Activated B cell treated with CpG ODN at 0.5 μM for 24 hours (primary cell): ENCODE data around the gene NPDC1. TPM values are rescaled to one million over a fixed set of nuclear protein-coding genes. Genes with fewer than 3 reads are reported as not detected.
"Not testable (repeated sequence)": the region's sequence is repeated elsewhere in the genome, so short reads cannot be mapped to it uniquely, and the experiment has no call there.

Source experiments
- ATAC-seq: fragments of 200-7000 bp; cut with Tn5 transposase; one replicate; pipeline ENCODE4 v1.10.0; 2021; ENCODE audit warnings: low read depth, mild to moderate bottlenecking, moderate library complexity
- CTCF ChIA-PET: fragments of 350-600 bp; sonication (Branson Sonifier 250); formaldehyde crosslinking; loops from one replicate; lab custom pipeline; 2021; ENCODE audit warnings: antibody characterized with exemption; lab: Charles Lee
- POLR2A ChIA-PET: fragments of 350-600 bp; sonication (Branson Sonifier 250); formaldehyde crosslinking; loops from one replicate; lab custom pipeline; 2021; ENCODE audit warnings: antibody characterized with exemption; lab: Charles Lee
- DNase-seq: peaks from one replicate; pipeline ENCODE4 v3.0.0; 2022
- H3K27ac Mint-ChIP-seq: one replicate; pipeline ENCODE4 v1.8.0; 2020; ENCODE audit warnings: mixed read lengths
- H3K27me3 Mint-ChIP-seq: one replicate; pipeline ENCODE4 v1.8.0; 2021; ENCODE audit warnings: mixed read lengths
- H3K36me3 Mint-ChIP-seq: one replicate; pipeline ENCODE4 v1.8.0; 2021; ENCODE audit warnings: low read depth, mixed read lengths
- H3K4me1 Mint-ChIP-seq: one replicate; pipeline ENCODE4 v1.8.0; 2021; ENCODE audit warnings: mixed read lengths
- H3K4me3 Mint-ChIP-seq: one replicate; pipeline ENCODE4 v1.8.0; 2020; ENCODE audit warnings: mild to moderate bottlenecking, mixed read lengths
- H3K9me3 Mint-ChIP-seq: one replicate; pipeline ENCODE4 v1.8.0; 2020; ENCODE audit warnings: mixed read lengths
- CTCF ChIP-seq: fragments of 200-600 bp; IDR thresholded peaks from one replicate; pipeline ENCODE4 v1.8.0; 2022; ENCODE audit warnings: antibody characterized with exemption, mild to moderate bottlenecking
- intact Hi-C: fragments of 100-400 bp; cut with micrococcal nuclease; formaldehyde crosslinking; loops from one replicate; pipeline ENCODE4 v1.15.1; 2024
- total RNA-seq: library from RNA; stranded (reverse); gene quantifications from 2 replicates; pipeline ENCODE4 v1.2.3, GENCODE V29; 2022

The NPDC1 gene
- total RNA-seq, 1 donor from 2014 or later = 0.18 TPM

DNA sequence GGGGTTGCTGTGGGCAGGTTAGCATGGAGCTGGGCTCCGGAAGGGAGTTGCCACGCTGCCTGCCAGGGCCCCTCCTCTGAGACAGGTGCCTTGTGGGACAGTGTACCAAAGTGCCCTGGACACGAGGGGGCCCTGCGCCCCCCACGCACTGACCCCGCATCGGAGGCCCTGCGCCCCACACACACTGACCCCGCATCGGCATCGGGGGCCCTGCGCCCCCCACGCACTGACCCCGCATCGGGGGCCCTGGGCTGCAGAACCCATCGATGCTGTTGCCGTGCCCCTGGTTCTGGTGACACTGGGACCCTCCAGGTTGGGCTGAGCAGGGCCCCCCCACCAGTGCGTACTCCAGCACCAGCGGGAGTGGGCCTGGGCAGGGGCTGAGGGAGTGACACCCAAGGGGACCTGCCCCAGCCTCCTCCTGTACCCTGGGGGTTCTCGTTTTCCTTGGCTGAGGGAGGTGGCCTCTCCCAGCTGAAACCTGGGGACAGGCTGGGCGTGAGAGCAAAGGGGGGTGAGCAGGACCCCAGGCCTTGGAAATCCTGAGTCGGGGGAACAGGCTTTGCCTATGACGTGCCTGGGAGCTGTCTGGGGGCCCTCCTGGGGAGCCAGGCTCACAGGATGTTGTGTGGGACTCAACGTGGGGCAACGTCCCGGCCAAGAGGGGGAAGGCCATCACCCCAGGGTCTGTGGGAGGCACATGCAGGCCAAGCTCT, 17.5 kb upstream of the NPDC1 start:
- Mint-ChIP-seq H3K27ac (no peak overlapping the region), H3K36me3 (no peaks in the 10 kb centered on the region), H3K27me3 (peaks cover 6% of the 10 kb centered on the region), H3K9me3 (no peaks in the 10 kb centered on the region), H3K4me3 (no peak overlapping the region), H3K4me1 (peaks cover 8% of the 10 kb centered on the region)
- ChIA-PET CTCF (interaction anchor here (0.6 to 2.1 kb wide), 7 partner anchors 13 to 115 kb away, joined by 3 to 12 read pairs (median 4); partner anchors contain the start of gene UAP1L1), POLR2A (no interaction called here)
- intact Hi-C loops = loop anchor here (1.0 kb wide), 1 partner anchor 276 kb away; no protein-coding TSS in a partner anchor
- no peak for TF ChIP-seq CTCF
- no peak for DNase-seq
- no peak for ATAC-seq

- H3K36me3 Mint-ChIP-seq, DNase-seq, ATAC-seq, H3K9me3 Mint-ChIP-seq, H3K27ac Mint-ChIP-seq, H3K4me3 Mint-ChIP-seq, POLR2A ChIA-PET, H3K27me3 Mint-ChIP-seq, intact Hi-C loops, H3K4me1 Mint-ChIP-seq: not testable (repeated sequence)
- CTCF ChIA-PET = interaction anchor here (2.1 kb wide), 1 partner anchor 16 kb away, joined by 12 read pairs; no protein-coding TSS in a partner anchor
Measured at GRCh38 chr9:137062798-137063197, 16.8 kb upstream of the NPDC1 start.

DNA sequence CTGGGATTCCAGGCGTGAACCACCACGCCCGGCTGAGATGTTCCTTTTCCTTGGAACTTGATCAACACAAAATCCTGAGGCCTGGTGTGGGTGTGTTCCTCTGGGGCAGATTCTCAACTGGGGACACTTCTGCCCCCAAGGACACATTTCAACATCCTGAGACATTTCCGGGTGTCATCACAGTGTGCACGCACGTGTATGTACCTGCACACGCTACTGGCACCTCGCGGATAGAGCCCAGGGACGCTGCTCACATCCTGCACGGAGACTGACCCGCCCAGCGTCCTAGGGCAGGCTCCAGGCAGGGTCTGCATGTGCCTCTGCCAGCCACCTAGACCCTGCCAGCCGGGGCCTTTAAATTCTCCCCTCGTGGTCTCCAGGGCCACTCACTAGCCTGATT, 16.4 kb upstream of the NPDC1 start:
- DNase-seq = no peak
- TF ChIP-seq CTCF = no peak
- CTCF ChIA-PET = no interaction called here
- intact Hi-C loops = no loop called here
- Mint-ChIP-seq H3K27ac (no peak overlapping the region), H3K27me3 (peaks cover 2% of the 10 kb centered on the region), H3K36me3 (no peaks in the 10 kb centered on the region), H3K4me1 (peaks cover 3% of the 10 kb centered on the region), H3K4me3 (no peak overlapping the region), H3K9me3 (no peaks in the 10 kb centered on the region)
- ATAC-seq = no peak
- POLR2A ChIA-PET = no interaction called here

DNA sequence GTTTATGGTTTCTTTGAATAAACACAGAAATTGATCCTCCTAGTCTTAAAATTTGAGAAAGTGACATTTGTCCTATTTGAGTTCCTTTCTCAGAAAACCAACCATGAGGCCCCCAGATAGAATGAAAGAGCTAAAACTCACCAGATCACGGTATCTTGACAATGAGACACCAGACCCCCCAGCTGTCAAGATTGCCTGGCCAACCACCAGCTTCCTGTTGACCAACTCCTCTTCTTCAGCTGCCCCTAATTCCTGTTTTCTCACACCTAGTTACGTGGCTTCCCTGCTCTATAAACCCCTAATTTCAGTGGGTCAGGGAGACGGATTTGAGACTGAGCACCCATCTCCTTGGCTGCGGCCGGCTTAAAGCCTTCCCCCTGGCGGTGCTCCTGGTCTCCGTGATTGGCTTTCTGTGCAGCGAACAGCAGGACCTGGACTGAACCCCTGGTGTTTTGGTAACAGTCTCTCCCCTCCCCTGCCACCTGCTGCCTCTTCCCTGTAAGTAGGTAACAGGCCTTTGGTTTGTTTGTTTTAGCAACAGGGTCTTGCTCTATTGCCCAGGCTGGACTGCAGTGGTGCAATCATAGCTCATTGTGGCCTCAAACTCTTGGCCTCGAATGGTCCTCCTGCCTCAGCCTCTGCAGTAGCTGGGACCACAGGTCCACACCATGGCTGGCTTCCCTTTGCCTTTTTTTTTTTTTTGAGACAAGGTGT, 12.7 kb upstream of the NPDC1 start:
- intact Hi-C loops = no loop called here

DNA sequence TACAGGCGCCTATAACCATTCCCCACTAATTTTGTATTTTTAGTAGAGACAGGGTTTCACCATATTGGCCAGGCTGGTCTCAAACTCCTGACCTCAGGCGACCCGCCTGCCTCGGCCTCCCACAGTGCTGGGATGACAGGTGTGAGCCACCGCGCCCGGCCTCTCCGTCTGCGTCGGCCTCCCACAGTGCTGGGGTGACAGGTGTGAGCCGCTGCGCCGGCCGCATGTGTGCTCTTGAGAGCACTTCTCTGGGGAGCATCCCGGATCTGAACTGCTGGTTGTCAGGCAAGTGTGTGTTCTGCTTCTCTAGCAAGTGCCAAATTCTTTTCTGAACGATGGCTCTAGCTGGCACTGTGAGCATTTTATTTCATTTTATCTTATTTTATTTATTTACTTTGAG, 11.6 kb upstream of the NPDC1 start:
- no peaks in the 10 kb centered on the region for H3K36me3 Mint-ChIP-seq
- no peak overlapping the region for H3K27ac Mint-ChIP-seq
- H3K4me1 Mint-ChIP-seq = peaks cover 3% of the 10 kb centered on the region
- H3K27me3 Mint-ChIP-seq = peaks cover 2% of the 10 kb centered on the region
- ATAC-seq (no peak), DNase-seq (no peak)
- POLR2A ChIA-PET = no interaction called here
- no peak for TF ChIP-seq CTCF
- H3K9me3 Mint-ChIP-seq = no peaks in the 10 kb centered on the region
- CTCF ChIA-PET = no interaction called here
- intact Hi-C loops = no loop called here
- H3K4me3 Mint-ChIP-seq = no peak overlapping the region

More for the DNA sequence above, 12.7 kb upstream of the NPDC1 start:
- ATAC-seq (no peak), DNase-seq (no peak)
- CTCF ChIA-PET = interaction anchor here (0.6 to 1.3 kb wide), 2 partner anchors 12 to 217 kb away, joined by 3 to 4 read pairs; partner anchors contain the start of genes AJM1 and NPDC1
- POLR2A ChIA-PET = interaction anchor here (1.4 kb wide), 1 partner anchor 28 kb away, joined by 4 read pairs; the partner anchor contains the start of gene MAN1B1
- no peak for TF ChIP-seq CTCF
- H3K36me3 Mint-ChIP-seq = no peaks in the 10 kb centered on the region
- no peaks in the 10 kb centered on the region for H3K9me3 Mint-ChIP-seq
- no peaks in the 10 kb centered on the region for H3K27me3 Mint-ChIP-seq
- H3K27ac Mint-ChIP-seq = no peak overlapping the region
- no peak overlapping the region for H3K4me3 Mint-ChIP-seq
- no peaks in the 10 kb centered on the region for H3K4me1 Mint-ChIP-seq
